ENCODE measurements around the gene ZBTB32.
"Not testable (repeated sequence)": the region's sequence is repeated elsewhere in the genome, so short reads cannot be mapped to it uniquely, and the experiment has no call there.

ZBTB32 gene

GRCh38 chr19:35704218-35704617 lies at the start of gene ZBTB32:
Gene ZBTB32 (plus strand): TSS chr19:35704558. CDS start chr19:35714627, 10,069 bp downstream.
- Histone ChIP-seq H3K4me1 (ENCODE audit: control insufficient read depth, insufficient read depth, low read length) (no peaks in the 10 kb centered on the region), H3K27me3 (ENCODE audit: control insufficient read depth, insufficient read depth, low read length) (peaks cover 3% of the 10 kb centered on the region), H3K4me3 (ENCODE audit: low read length) (no peak within 1 kb of the TSS), H3K36me3 (ENCODE audit: control insufficient read depth, insufficient read depth, low read length) (no peaks in the 10 kb centered on the region), H3K27ac (ENCODE audit: low read depth, low read length) (no peak within 1 kb of the TSS), H3K9ac (ENCODE audit: low read length) (no peak within 1 kb of the TSS)

GRCh38 chr19:35654828-35655227 lies 49.5 kb upstream of the ZBTB32 start:
- H3K4me1 ChIP-seq (ENCODE audit: control insufficient read depth, insufficient read depth, low read length); H3K27ac ChIP-seq (ENCODE audit: low read depth, low read length); H3K4me3 ChIP-seq (ENCODE audit: low read length); H3K9ac ChIP-seq (ENCODE audit: low read length); H3K27me3 ChIP-seq (ENCODE audit: control insufficient read depth, insufficient read depth, low read length): not testable (repeated sequence)
- peaks cover 33% of the 10 kb centered on the region for H3K36me3 ChIP-seq (ENCODE audit: control insufficient read depth, insufficient read depth, low read length)

- Histone ChIP-seq H3K4me3 (ENCODE audit: low read length) (no peak overlapping the region), H3K9ac (ENCODE audit: low read length) (no peak overlapping the region), H3K4me1 (ENCODE audit: control insufficient read depth, insufficient read depth, low read length) (no peaks in the 10 kb centered on the region), H3K27ac (ENCODE audit: low read depth, low read length) (no peak overlapping the region), H3K27me3 (ENCODE audit: control insufficient read depth, insufficient read depth, low read length) (no peaks in the 10 kb centered on the region), H3K36me3 (ENCODE audit: control insufficient read depth, insufficient read depth, low read length) (peaks cover 33% of the 10 kb centered on the region)
Observed at GRCh38 chr19:35655600-35655999, 48.8 kb upstream of the ZBTB32 start.

GRCh38 chr19:35656700-35657099 lies 47.7 kb upstream of the ZBTB32 start:
- Histone ChIP-seq H3K36me3 (ENCODE audit: control insufficient read depth, insufficient read depth, low read length) (peaks cover 33% of the 10 kb centered on the region), H3K27me3 (ENCODE audit: control insufficient read depth, insufficient read depth, low read length) (no peaks in the 10 kb centered on the region), H3K27ac (ENCODE audit: low read depth, low read length) (no peak overlapping the region), H3K4me3 (ENCODE audit: low read length) (no peak overlapping the region), H3K4me1 (ENCODE audit: control insufficient read depth, insufficient read depth, low read length) (no peaks in the 10 kb centered on the region), H3K9ac (ENCODE audit: low read length) (no peak overlapping the region)

GRCh38 chr19:35657904-35658700 lies 46.3 kb upstream of the ZBTB32 start:
- H3K4me3 ChIP-seq (ENCODE audit: low read length): no peak overlapping the region
- H3K36me3 ChIP-seq (ENCODE audit: control insufficient read depth, insufficient read depth, low read length): peaks cover 33% of the 10 kb centered on the region
- H3K27ac ChIP-seq (ENCODE audit: low read depth, low read length): no peak overlapping the region
- H3K9ac ChIP-seq (ENCODE audit: low read length): no peak overlapping the region
- no peaks in the 10 kb centered on the region for H3K4me1 ChIP-seq (ENCODE audit: control insufficient read depth, insufficient read depth, low read length)
- H3K27me3 ChIP-seq (ENCODE audit: control insufficient read depth, insufficient read depth, low read length): no peaks in the 10 kb centered on the region

- Histone ChIP-seq H3K4me3 (ENCODE audit: low read length) (no peak overlapping the region), H3K27ac (ENCODE audit: low read depth, low read length) (no peak overlapping the region), H3K27me3 (ENCODE audit: control insufficient read depth, insufficient read depth, low read length) (no peaks in the 10 kb centered on the region), H3K9ac (ENCODE audit: low read length) (no peak overlapping the region), H3K36me3 (ENCODE audit: control insufficient read depth, insufficient read depth, low read length) (peaks cover 21% of the 10 kb centered on the region), H3K4me1 (ENCODE audit: control insufficient read depth, insufficient read depth, low read length) (no peaks in the 10 kb centered on the region)
Observed at GRCh38 chr19:35661995-35662340, 42.4 kb upstream of the ZBTB32 start.

GRCh38 chr19:35663981-35664380 lies 40.4 kb upstream of the ZBTB32 start:
- Histone ChIP-seq H3K27ac (ENCODE audit: low read depth, low read length) (no peak overlapping the region), H3K9ac (ENCODE audit: low read length) (no peak overlapping the region), H3K4me1 (ENCODE audit: control insufficient read depth, insufficient read depth, low read length) (no peaks in the 10 kb centered on the region), H3K36me3 (ENCODE audit: control insufficient read depth, insufficient read depth, low read length) (peaks cover 8% of the 10 kb centered on the region), H3K4me3 (ENCODE audit: low read length) (no peak overlapping the region), H3K27me3 (ENCODE audit: control insufficient read depth, insufficient read depth, low read length) (no peaks in the 10 kb centered on the region)

GRCh38 chr19:35665157-35665556 lies 39.2 kb upstream of the ZBTB32 start:
- Histone ChIP-seq H3K4me3 (ENCODE audit: low read length) (no peak overlapping the region), H3K36me3 (ENCODE audit: control insufficient read depth, insufficient read depth, low read length) (peaks cover 8% of the 10 kb centered on the region), H3K27me3 (ENCODE audit: control insufficient read depth, insufficient read depth, low read length) (no peaks in the 10 kb centered on the region), H3K4me1 (ENCODE audit: control insufficient read depth, insufficient read depth, low read length) (no peaks in the 10 kb centered on the region), H3K9ac (ENCODE audit: low read length) (no peak overlapping the region), H3K27ac (ENCODE audit: low read depth, low read length) (no peak overlapping the region)

- Histone ChIP-seq H3K4me3 (ENCODE audit: low read length) (no peak overlapping the region), H3K27me3 (ENCODE audit: control insufficient read depth, insufficient read depth, low read length) (no peaks in the 10 kb centered on the region), H3K9ac (ENCODE audit: low read length) (no peak overlapping the region), H3K27ac (ENCODE audit: low read depth, low read length) (no peak overlapping the region), H3K36me3 (ENCODE audit: control insufficient read depth, insufficient read depth, low read length) (peaks cover 8% of the 10 kb centered on the region), H3K4me1 (ENCODE audit: control insufficient read depth, insufficient read depth, low read length) (no peaks in the 10 kb centered on the region)
Observed at GRCh38 chr19:35665604-35666003, 38.8 kb upstream of the ZBTB32 start.

- Histone ChIP-seq H3K4me3 (ENCODE audit: low read length) (no peak within 1 kb of the TSS), H3K4me1 (ENCODE audit: control insufficient read depth, insufficient read depth, low read length) (no peaks in the 10 kb centered on the region), H3K9ac (ENCODE audit: low read length) (no peak within 1 kb of the TSS), H3K27me3 (ENCODE audit: control insufficient read depth, insufficient read depth, low read length) (no peaks in the 10 kb centered on the region), H3K27ac (ENCODE audit: low read depth, low read length) (no peak within 1 kb of the TSS), H3K36me3 (ENCODE audit: control insufficient read depth, insufficient read depth, low read length) (peaks cover 8% of the 10 kb centered on the region)
Observed at GRCh38 chr19:35666251-35666913, 38.0 kb upstream of the ZBTB32 start, which contains the start of gene UPK1A. Gene UPK1A (plus strand): TSS chr19:35666517. CDS start chr19:35666813, 296 bp downstream.

GRCh38 chr19:35669566-35669965 lies 34.8 kb upstream of the ZBTB32 start:
- Histone ChIP-seq H3K4me1 (ENCODE audit: control insufficient read depth, insufficient read depth, low read length) (no peaks in the 10 kb centered on the region), H3K27me3 (ENCODE audit: control insufficient read depth, insufficient read depth, low read length) (peaks cover 3% of the 10 kb centered on the region), H3K27ac (ENCODE audit: low read depth, low read length) (no peak overlapping the region), H3K9ac (ENCODE audit: low read length) (no peak overlapping the region), H3K4me3 (ENCODE audit: low read length) (no peak overlapping the region), H3K36me3 (ENCODE audit: control insufficient read depth, insufficient read depth, low read length) (peaks cover 3% of the 10 kb centered on the region)

GRCh38 chr19:35669974-35670373 lies 34.4 kb upstream of the ZBTB32 start:
- no peak overlapping the region for H3K4me3 ChIP-seq (ENCODE audit: low read length)

GRCh38 chr19:35670686-35671085 lies 33.7 kb upstream of the ZBTB32 start:
- H3K9ac ChIP-seq (ENCODE audit: low read length): no peak overlapping the region
- no peaks in the 10 kb centered on the region for H3K4me1 ChIP-seq (ENCODE audit: control insufficient read depth, insufficient read depth, low read length)
- H3K36me3 ChIP-seq (ENCODE audit: control insufficient read depth, insufficient read depth, low read length): no peaks in the 10 kb centered on the region
- H3K27ac ChIP-seq (ENCODE audit: low read depth, low read length): no peak overlapping the region
- peaks cover 6% of the 10 kb centered on the region for H3K27me3 ChIP-seq (ENCODE audit: control insufficient read depth, insufficient read depth, low read length)
- no peak overlapping the region for H3K4me3 ChIP-seq (ENCODE audit: low read length)

More at GRCh38 chr19:35669974-35670373, 34.4 kb upstream of the ZBTB32 start:
- H3K4me1 ChIP-seq (ENCODE audit: control insufficient read depth, insufficient read depth, low read length): no peaks in the 10 kb centered on the region
- peaks cover 3% of the 10 kb centered on the region for H3K27me3 ChIP-seq (ENCODE audit: control insufficient read depth, insufficient read depth, low read length)
- no peak overlapping the region for H3K9ac ChIP-seq (ENCODE audit: low read length)
- no peak overlapping the region for H3K27ac ChIP-seq (ENCODE audit: low read depth, low read length)
- peaks cover 3% of the 10 kb centered on the region for H3K36me3 ChIP-seq (ENCODE audit: control insufficient read depth, insufficient read depth, low read length)

All from rectal smooth muscle tissue (tissue), 1 donor.